GM12878 (cell line): ENCODE results near the gene NAALADL1. TPM values are rescaled to one million over a fixed set of nuclear protein-coding genes. Genes with fewer than 3 reads are reported as not detected.

Experiments used
- ATAC-seq: fragments of 200-7000 bp; cut with Tn5 transposase; 3 replicates; pipeline ENCODE4 v1.9.1; 2020; ENCODE audit warnings: mild to moderate bottlenecking, moderate library complexity
- BruUV-seq: library from RNA; stranded (reverse); fragments of 400-500 nt; replicated peaks from 2 replicates; lab custom pipeline; 2021; lab: Mats Ljungman, UMichigan
- CTCF ChIA-PET: fragments of 300-600 bp; sonication (Branson Sonifier 250); formaldehyde crosslinking; extraction: SDS; loops from one replicate; lab custom pipeline; 2021; ENCODE audit warnings: inconsistent platforms; lab: Yijun Ruan, JAX
- POLR2A ChIA-PET: fragments of 350-600 bp; formaldehyde crosslinking; extraction: SDS; loops from one replicate; lab custom pipeline; 2021; ENCODE audit warnings: inconsistent platforms; lab: Charles Lee
- RAD21 ChIA-PET: fragments of 300-600 bp; sonication (Branson Sonifier 250); formaldehyde crosslinking; loops from one replicate; lab custom pipeline; 2023; ENCODE audit warnings: antibody characterized with exemption; ENCODE audit not compliant: unreplicated experiment; lab: Charles Lee
- SMC1A ChIA-PET: fragments of 300-600 bp; sonication (Branson Sonifier 250); formaldehyde crosslinking; loops from one replicate; lab custom pipeline; 2023; ENCODE audit not compliant: unreplicated experiment, uncharacterized antibody; lab: Charles Lee
- DNase-seq: peaks from one replicate; pipeline ENCODE4 v3.0.0-alpha.2; 2011; ENCODE audit warnings: low read depth, low spot score
- FAIRE-seq: peaks from 3 replicates; lab custom pipeline; 2011; peaks lifted over from hg19 to GRCh38; lab: Jason Lieb, UNC
- H2AFZ ChIP-seq: 2 replicates; pipeline ENCODE4 v1.6.0; 2011; ENCODE audit warnings: low read depth, low read length, control low read depth; ENCODE audit not compliant: control insufficient read depth
- H3K27ac ChIP-seq: 2 replicates; pipeline ENCODE4 v1.5.1; 2011; ENCODE audit warnings: control low read depth; ENCODE audit not compliant: control insufficient read depth, insufficient read depth
- H3K27me3 ChIP-seq, 2 experiments: replicated peaks in 1 of 2; 2 replicates each; pipeline versions ENCODE4 v1.6.0 to v1.6.1; 2011; ENCODE audit warnings: low read length in 1 of 2; ENCODE audit not compliant: control insufficient read depth in 2 of 2, insufficient read depth in 2 of 2
- H3K36me3 ChIP-seq, 2 experiments: 2 replicates each; pipeline ENCODE4 v1.5.1; 2011; ENCODE audit warnings: low read length in 1 of 2; ENCODE audit not compliant: control insufficient read depth in 2 of 2, insufficient read depth in 2 of 2
- H3K4me1 ChIP-seq: 2 replicates; pipeline ENCODE4 v1.6.1; 2011; ENCODE audit warnings: mild to moderate bottlenecking, low read length, moderate library complexity, mixed read lengths; ENCODE audit not compliant: control insufficient read depth, insufficient read depth
- H3K4me2 ChIP-seq: 2 replicates; pipeline ENCODE4 v1.6.0; 2011; ENCODE audit warnings: control low read depth; ENCODE audit not compliant: control insufficient read depth, insufficient read depth
- H3K4me3 ChIP-seq: fragments of 200-600 bp; sonication (generic); 2 replicates; pipeline ENCODE4 v1.5.1; 2016
- H3K79me2 ChIP-seq: 2 replicates; pipeline ENCODE4 v1.6.0; 2011; ENCODE audit warnings: low read length; ENCODE audit not compliant: control insufficient read depth, insufficient read depth
- H3K9ac ChIP-seq: 2 replicates; pipeline ENCODE4 v1.8.0; 2011; ENCODE audit warnings: low read length, control low read depth, mixed read lengths; ENCODE audit not compliant: control insufficient read depth, insufficient read depth
- H3K9me3 ChIP-seq: replicated peaks from 3 replicates; pipeline ENCODE4 v1.5.1; 2011; ENCODE audit warnings: mild to moderate bottlenecking, low read length; ENCODE audit not compliant: control insufficient read depth, insufficient read depth
- H4K20me1 ChIP-seq: 2 replicates; pipeline ENCODE4 v1.6.0; 2011; ENCODE audit not compliant: control insufficient read depth, insufficient read depth
- BHLHE40 ChIP-seq, 2 experiments: fragments of 450-650 bp in 1 of 2; IDR thresholded peaks; 2 replicates each; pipeline ENCODE4 v1.6.1; 2011 to 2017; ENCODE audit warnings: low read depth in 2 of 2, borderline replicate concordance in 1 of 2, improper control_type of control experiment in 1 of 2, low read length in 1 of 2, mild to moderate bottlenecking in 1 of 2
- EGR1 ChIP-seq, 2 experiments: IDR thresholded peaks; 1 replicate in 1 of 2; 2 replicates in 1 of 2; pipeline ENCODE4 v1.6.1; 2011 to 2012; ENCODE audit warnings: low read depth in 2 of 2, low read length in 2 of 2, borderline replicate concordance in 1 of 2, mild to moderate bottlenecking in 1 of 2, moderate library complexity in 1 of 2
- NFYB ChIP-seq: IDR thresholded peaks from 2 replicates; pipeline ENCODE4 v1.6.1; 2011; ENCODE audit warnings: low read depth, mild to moderate bottlenecking, low read length, improper control_type of control experiment, moderate library complexity; ENCODE audit not compliant: insufficient read depth
- SREBF1 ChIP-seq: IDR thresholded peaks from 2 replicates; pipeline ENCODE4 v1.6.1; 2012; ENCODE audit warnings: mild to moderate bottlenecking, low read length
- WGBS: methylation state at CpG from one replicate; pipeline ENCODE4 v1.1.6; 2016; ENCODE audit warnings: low lambda C conversion rate; ENCODE audit not compliant: insufficient replicate concordance, insufficient coverage; ENCODE audit errors: missing lambda C conversion rate; 5-methylcytosine and 5-hydroxymethylcytosine counted together
- in situ Hi-C: fragments of 300-500 bp; cut with MboI; formaldehyde crosslinking; loops from 9 replicates; pipeline ENCODE4 v1.14.3; 2018; ENCODE audit warnings: mixed read lengths
- intact Hi-C: fragments of 100-400 bp; cut with micrococcal nuclease; formaldehyde crosslinking; loops from one replicate; pipeline ENCODE4 v1.14.2; 2022; ENCODE audit not compliant: unreplicated experiment
- polyA plus RNA-seq, 11 experiments: library from polyadenylated mRNA; depleted of rRNA in 4 of 11; unstranded in 6 of 11; stranded (reverse) in 5 of 11; fragments of >200 nt; fragmentation: Nextera tagmentation in 4 of 11; fragmentation: Illumina TruSeq in 1 of 11; extraction: Ambion mirVana in 4 of 11; extraction: Trizol in 1 of 11; gene quantifications; 1 replicate in 1 of 11; 2 replicates in 10 of 11; pipeline versions ENCODE4 v1.2.1 to v1.2.3, GENCODE V29; 2011 to 2016; ENCODE audit warnings: inconsistent platforms in 2 of 11, missing spikeins in 2 of 11, low read depth in 1 of 11
- total RNA-seq, 4 experiments: library from RNA; depleted of rRNA in 3 of 4; stranded (reverse); fragments of >200 nt in 3 of 4; fragmentation: Illumina TruSeq in 1 of 4; extraction: Trizol in 1 of 4; gene quantifications; 2 replicates each; pipeline versions ENCODE4 v1.2.1 to v1.2.3, GENCODE V29; 2013 to 2021
- TF ChIP-seq, protein P1 (sequence below): IDR thresholded peaks from 2 replicates; pipeline ENCODE4 v1.6.1; 2012; ENCODE audit warnings: mild to moderate bottlenecking, low read depth, low read length
- TF ChIP-seq, protein P2 (sequence below): fragments of 150-350 bp; IDR thresholded peaks from 2 replicates; pipeline ENCODE4 v1.6.1; 2014; ENCODE audit warnings: mild to moderate bottlenecking, low read depth, low read length

Gene NAALADL1
- total and polyA plus RNA-seq, 10 of the 15 experiments (the other 5 are each of a cell fraction or from before 2014, with no cell fraction given): 0.77 to 5.5 (median 1.5) TPM

DNA sequence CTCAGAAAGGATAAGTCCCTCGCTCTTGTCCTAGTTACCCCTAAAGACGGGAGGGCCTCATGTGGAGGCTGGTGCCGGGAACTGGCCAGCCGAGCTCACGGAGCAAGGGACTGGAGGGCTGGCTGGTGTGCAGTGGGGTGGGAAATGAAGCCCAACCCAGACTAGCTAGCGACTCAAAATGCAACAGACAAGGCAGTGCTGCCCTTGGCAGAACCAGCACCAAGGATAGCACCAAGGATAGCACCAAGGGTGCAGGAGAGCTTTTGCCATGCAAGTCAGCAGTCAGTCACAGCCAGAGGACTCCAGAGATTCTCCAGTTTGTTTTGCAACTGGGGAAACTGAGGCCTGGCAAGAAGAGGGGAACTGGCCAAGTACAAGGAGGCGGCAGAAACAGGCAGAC is 55.1 kb downstream of the NAALADL1 start:
- H3K9ac ChIP-seq: no peak overlapping the region
- no peaks in the 10 kb centered on the region for H4K20me1 ChIP-seq
- no peak overlapping the region for H3K4me3 ChIP-seq
- no TSS peak for BruUV-seq
- ChIA-PET SMC1A (interaction anchor here (1.3 to 1.9 kb wide), 2 partner anchors 10 to 312 kb away, joined by 4 to 6 read pairs; no protein-coding TSS in a partner anchor), POLR2A (no interaction called here), CTCF (interaction anchor here (0.6 to 5.0 kb wide), 3 partner anchors 10 to 172 kb away, joined by 3 to 25 read pairs (median 4); partner anchors contain the start of gene ARL2), RAD21 (interaction anchor here (1.0 to 2.3 kb wide), 2 partner anchors 10 to 155 kb away, joined by 3 to 6 read pairs; no protein-coding TSS in a partner anchor)
- no peaks in the 10 kb centered on the region for H3K9me3 ChIP-seq
- no peak overlapping the region for H3K4me2 ChIP-seq
- in situ Hi-C loops (no loop called here), intact Hi-C loops (no loop called here)
- ATAC-seq (peak; percentile 27; the same call in 1 of the 3 replicates), FAIRE-seq (no peak), DNase-seq (no peak)
- H3K27ac ChIP-seq: no peak overlapping the region
- no peaks in the 10 kb centered on the region for H3K27me3 ChIP-seq
- no peaks in the 10 kb centered on the region for H3K36me3 ChIP-seq
- TF ChIP-seq SREBF1 (no peak), BHLHE40 (IDR thresholded peaks at IDR 0.05; ENCODE audit: borderline replicate concordance in 1 of 2, low read depth in 2 of 2, low read length in 1 of 2) (no peak), EGR1 (IDR thresholded peaks at IDR 0.05; ENCODE audit: borderline replicate concordance in 1 of 2, low read depth in 2 of 2, low read length in 2 of 2) (no peak), NFYB (no peak)
- TF ChIP-seq, protein P1, sequence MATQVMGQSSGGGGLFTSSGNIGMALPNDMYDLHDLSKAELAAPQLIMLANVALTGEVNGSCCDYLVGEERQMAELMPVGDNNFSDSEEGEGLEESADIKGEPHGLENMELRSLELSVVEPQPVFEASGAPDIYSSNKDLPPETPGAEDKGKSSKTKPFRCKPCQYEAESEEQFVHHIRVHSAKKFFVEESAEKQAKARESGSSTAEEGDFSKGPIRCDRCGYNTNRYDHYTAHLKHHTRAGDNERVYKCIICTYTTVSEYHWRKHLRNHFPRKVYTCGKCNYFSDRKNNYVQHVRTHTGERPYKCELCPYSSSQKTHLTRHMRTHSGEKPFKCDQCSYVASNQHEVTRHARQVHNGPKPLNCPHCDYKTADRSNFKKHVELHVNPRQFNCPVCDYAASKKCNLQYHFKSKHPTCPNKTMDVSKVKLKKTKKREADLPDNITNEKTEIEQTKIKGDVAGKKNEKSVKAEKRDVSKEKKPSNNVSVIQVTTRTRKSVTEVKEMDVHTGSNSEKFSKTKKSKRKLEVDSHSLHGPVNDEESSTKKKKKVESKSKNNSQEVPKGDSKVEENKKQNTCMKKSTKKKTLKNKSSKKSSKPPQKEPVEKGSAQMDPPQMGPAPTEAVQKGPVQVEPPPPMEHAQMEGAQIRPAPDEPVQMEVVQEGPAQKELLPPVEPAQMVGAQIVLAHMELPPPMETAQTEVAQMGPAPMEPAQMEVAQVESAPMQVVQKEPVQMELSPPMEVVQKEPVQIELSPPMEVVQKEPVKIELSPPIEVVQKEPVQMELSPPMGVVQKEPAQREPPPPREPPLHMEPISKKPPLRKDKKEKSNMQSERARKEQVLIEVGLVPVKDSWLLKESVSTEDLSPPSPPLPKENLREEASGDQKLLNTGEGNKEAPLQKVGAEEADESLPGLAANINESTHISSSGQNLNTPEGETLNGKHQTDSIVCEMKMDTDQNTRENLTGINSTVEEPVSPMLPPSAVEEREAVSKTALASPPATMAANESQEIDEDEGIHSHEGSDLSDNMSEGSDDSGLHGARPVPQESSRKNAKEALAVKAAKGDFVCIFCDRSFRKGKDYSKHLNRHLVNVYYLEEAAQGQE: peak; percentile 81
- TF ChIP-seq, protein P2, sequence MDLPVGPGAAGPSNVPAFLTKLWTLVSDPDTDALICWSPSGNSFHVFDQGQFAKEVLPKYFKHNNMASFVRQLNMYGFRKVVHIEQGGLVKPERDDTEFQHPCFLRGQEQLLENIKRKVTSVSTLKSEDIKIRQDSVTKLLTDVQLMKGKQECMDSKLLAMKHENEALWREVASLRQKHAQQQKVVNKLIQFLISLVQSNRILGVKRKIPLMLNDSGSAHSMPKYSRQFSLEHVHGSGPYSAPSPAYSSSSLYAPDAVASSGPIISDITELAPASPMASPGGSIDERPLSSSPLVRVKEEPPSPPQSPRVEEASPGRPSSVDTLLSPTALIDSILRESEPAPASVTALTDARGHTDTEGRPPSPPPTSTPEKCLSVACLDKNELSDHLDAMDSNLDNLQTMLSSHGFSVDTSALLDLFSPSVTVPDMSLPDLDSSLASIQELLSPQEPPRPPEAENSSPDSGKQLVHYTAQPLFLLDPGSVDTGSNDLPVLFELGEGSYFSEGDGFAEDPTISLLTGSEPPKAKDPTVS: no peak
- 65% methylated on average over 7 of the region's 7 CpGs for WGBS
- no peak overlapping the region for H2AFZ ChIP-seq
- no peaks in the 10 kb centered on the region for H3K79me2 ChIP-seq
- H3K4me1 ChIP-seq: no peaks in the 10 kb centered on the region
